Stimulated activated naive CD4-positive, alpha-beta T cell treated with Interleukin-2 at 50 U/mL for 16 hours (primary cell): ENCODE results near the gene HS2ST1.
"Not testable (repeated sequence)": the region's sequence is repeated elsewhere in the genome, so short reads cannot be mapped to it uniquely, and the experiment has no call there.

Source experiments
- DNase-seq: peaks from one replicate; lab custom pipeline; 2025; lab: John Stamatoyannopoulos, UW

The HS2ST1 gene

GRCh38 chr1:87023326-87023725, 108.9 kb downstream of the HS2ST1 start:
- no peak for DNase-seq

DNA sequence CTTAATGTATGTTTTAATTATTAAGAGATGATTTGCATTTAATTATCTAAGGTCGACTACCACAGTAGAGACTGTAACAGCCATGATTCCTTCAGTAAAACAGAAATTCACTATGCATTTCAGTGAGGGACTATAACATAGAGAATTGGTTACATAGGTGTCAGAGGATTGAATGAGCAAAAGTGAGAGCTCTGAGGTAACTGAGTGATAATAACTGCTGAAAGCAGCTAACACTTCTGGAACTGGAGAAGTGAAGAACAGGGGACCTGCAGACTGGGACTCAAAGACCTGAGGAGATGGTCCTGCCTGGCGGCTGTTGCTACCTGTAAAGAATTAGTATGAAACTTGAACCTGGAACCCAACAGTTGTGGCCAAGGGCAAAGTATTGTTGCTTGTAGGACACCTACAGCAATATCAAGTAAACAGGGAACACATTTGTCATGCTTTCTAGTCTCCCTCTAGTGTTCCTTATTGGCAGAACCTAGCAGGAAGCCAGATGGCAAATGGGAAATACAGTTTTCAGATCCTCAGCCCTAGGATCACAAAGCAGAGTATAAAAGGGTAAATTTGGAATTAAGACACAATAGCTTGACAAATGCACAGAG, 110.6 kb downstream of the HS2ST1 start:
- no peak for DNase-seq

DNA sequence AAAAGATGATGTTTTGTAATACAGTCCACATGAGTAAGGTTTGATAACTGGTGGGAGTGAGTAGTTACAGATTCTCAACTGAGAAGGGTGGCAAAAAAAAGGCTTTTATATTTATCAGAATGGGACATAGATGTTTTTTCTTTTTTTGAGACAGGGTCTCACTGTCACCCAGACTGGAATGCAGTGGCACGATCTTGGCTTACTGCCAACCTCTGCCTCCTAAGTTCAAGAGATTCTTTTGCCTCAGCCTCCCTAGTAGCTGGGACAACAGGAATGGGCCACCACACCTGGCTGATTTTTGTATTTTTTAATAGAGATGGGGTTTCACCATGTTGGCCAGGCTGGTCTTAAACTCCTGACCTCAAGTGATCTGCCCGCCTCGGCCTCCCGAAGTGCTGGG, 113.1 kb downstream of the HS2ST1 start:
- not testable (repeated sequence) for DNase-seq

DNA sequence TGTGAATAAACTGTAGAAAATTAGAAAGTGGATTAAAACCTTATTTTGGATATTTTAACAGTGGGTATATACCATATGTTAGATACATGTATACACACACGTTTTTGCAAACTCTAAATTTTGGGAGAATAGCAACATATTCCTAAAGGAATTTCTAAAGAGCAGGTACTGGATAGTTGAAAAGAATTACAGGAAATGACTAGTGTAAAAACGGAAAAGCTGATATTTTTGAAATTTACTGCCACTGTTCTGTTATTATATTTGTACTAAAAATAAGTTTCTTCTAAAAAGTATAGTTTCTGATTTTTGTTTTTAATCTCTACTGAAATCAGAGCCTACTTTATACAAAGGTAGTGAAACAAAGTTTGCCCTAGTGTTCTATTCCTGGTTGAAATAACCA, 114.1 kb downstream of the HS2ST1 start:
- no peak for DNase-seq

DNA sequence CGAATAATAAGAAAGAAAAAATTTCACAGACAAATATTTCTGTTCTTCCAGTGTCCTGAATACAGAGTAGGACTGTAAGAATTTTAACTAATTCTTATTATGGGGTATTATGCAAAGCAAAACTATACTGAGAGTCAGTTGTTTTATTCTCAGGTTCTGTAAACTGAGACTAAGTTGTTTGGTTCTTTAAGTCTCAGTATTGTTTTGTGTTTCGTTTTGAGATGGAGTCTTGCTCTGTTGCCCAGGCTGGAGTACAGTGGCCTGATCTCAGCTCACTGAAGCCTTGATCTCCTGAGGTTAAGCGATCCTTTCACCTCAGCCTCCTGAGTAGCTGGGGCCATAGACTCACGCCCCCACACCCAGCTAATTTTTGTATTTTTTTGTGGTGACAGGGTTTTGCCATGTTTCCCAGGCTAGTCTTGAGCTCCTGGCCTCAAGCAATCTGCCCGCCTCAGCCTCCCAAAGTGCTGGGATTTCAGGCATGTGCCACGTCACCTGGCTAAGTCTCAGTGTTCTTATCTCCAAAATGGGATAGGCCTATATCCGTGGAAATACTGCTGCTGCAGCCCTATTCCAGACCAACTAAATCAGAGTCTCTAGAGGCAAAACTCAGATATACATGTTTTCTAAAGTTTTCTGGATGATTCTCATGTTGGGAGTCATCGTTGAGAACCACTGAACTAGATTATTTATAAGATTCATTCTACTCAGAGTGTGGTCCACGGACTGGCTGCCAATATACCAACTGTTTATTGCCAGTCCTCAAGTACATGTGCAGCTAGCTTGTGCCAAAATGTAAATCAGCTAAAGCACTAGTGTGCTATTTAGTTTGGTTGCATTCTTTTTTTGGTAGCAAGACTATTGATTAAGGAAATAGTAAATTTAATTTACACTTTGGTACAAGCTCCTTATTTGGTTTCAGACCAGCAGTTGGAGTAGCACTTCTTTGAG, 116.6 kb downstream of the HS2ST1 start:
- DNase-seq, result no peak

DNA sequence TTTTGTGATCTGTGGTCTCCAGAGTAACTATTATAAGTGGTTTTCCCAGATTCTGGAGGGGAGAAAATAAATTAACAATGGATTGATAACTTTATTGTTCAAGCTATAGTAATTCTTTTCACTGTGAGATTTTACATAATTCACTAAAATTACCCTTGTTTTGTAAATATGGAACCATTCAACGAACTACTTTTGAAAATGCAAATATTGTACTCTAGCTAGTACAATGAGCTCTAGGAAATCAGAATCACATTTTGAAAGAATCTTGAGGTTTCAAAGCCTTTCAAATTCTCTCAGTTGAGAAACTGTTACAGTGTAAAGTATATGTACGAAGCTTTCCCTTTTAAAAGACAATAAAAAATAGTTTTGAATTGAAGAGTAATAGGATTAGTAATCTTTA, 119.9 kb downstream of the HS2ST1 start:
- DNase-seq, result no peak

- no peak for DNase-seq
Measured at GRCh38 chr1:87039096-87039495, 124.7 kb downstream of the HS2ST1 start.

GRCh38 chr1:87042111-87042811, 127.8 kb downstream of the HS2ST1 start:
- no peak for DNase-seq

GRCh38 chr1:87044424-87044823, 130.0 kb downstream of the HS2ST1 start:
- no peak for DNase-seq

DNA sequence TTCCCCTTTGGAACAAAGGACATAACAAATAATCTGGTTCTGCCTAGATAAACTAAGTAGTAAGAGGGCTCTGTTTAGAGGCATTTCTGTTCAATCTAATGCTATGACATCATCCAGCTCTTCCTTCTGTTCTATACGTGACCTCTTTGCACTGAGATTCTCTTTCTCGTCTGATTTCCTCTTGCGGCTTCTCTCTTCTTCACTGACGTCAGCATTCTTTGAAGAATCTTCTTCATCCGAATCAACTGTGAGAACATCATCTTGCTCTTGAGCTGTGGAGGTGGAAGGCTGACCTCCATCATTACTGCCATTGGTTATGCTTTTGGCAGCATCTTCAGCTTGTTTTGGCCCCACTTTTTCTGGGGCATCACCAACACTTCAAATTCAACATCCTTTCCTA, 130.4 kb downstream of the HS2ST1 start:
- no peak for DNase-seq

- DNase-seq, result peak; percentile 10
Measured at GRCh38 chr1:87045761-87046304, 131.4 kb downstream of the HS2ST1 start.

DNA sequence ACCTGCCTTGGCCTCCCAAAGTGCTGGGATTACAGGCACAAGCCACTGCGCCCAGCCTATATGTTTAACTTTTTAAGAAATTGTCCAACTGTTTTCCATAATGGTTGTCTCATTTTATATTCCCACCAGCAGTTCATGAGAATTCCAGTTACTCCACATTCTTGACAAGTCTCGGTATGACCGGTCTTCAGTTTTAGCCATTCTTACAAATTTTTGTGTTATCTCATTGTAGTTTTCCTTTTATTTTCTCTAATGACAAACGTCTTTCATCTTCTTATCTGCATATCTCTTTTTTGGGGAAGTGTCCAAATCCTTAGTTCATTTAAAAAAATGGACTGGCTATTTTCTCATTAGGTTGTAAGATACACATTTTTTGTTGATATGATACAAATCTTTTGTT, 132.5 kb downstream of the HS2ST1 start:
- no peak for DNase-seq

DNA sequence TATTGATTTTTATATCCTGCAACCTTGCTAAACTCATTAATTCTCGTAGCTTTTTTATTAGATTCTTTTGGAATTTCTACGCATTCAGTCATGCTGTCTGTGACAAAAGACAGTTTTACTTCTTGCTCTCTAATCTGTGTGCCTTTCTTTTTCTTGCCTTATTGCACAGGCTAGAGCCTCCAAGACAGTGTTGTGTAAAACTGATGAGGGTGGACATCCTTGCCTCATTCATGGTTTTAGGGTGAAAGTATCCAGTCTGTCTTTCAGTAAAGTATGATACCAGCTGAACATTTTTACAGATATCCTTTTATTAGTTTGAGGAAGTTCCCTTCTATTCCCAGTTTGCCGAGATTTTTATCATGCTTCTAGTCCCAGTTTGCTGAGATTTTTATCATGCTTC, 133.8 kb downstream of the HS2ST1 start:
- DNase-seq, result no peak

GRCh38 chr1:87051965-87052364, 137.5 kb downstream of the HS2ST1 start:
- DNase-seq, result no peak

DNA sequence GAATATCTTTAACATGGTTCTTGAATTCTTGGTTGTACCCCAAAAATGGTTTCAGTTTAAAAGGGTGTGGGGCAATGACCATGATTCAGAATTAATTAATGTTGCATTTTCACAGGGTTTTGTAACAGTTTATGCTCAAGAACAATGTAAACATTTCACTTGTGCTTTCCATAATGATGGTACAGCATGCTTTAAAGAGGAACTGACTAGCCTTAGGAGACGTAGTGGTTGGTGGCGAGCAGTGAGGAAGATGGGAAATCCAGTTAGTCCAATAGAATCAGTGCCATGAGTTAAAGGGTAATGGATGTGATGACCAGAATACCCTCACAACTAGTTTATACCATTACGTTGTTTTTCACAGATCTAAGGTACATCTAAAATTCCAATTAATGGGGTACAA, 138.0 kb downstream of the HS2ST1 start:
- no peak for DNase-seq

DNA sequence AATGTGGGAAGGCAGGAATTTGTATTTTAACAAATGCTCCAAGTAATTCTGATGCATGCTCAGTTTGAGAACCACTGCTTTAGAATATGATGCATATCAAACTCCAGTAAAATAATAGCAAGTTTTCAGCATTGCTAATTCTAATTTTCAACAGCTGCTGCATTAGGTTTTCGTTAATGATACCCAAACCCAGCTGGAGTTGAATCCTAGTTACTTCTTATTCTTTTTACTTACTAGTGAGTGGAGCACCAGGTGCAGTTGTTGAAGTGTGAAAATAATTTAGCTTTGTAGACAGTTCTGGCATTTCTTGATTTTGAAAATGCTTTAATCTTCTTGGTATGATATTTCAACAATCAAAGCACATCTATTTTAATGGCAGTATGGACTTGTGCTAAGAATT, 138.5 kb downstream of the HS2ST1 start:
- DNase-seq, result no peak

DNA sequence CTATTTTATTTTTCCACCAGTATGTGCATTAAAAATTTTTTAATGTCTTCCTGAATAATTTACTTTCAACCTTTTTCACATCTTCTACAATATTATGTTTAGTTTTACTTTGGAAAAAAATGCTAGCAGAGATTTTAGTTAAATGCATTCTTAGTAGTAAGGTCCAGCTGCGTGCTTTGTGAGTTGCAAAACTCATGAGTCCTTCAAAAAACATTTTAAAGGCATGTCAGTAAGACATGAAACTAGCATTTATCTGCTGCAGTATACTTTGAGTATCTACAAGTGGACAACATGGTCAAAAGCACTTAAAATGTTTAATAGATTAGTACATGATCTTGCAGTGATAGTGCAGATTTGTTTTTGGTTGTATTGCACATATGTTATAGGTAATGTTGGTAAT, 139.0 kb downstream of the HS2ST1 start:
- no peak for DNase-seq

- no peak for DNase-seq
Measured at GRCh38 chr1:87056974-87057373, 142.5 kb downstream of the HS2ST1 start.

DNA sequence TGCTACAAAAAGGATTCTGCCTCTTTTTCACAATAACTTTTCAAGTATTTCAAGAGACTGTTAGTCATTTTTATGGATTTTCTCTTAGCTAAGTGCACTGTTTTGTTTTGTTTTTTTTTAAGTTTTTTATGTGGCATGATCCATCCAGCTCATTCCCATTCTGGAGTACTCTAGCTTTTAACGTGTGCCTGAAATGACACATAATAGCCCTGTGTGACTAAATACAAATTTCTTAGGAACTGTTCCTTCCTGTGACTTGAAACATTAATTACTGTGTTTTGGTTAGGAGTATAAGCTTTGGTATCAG, 143.9 kb downstream of the HS2ST1 start:
- no peak for DNase-seq

DNA sequence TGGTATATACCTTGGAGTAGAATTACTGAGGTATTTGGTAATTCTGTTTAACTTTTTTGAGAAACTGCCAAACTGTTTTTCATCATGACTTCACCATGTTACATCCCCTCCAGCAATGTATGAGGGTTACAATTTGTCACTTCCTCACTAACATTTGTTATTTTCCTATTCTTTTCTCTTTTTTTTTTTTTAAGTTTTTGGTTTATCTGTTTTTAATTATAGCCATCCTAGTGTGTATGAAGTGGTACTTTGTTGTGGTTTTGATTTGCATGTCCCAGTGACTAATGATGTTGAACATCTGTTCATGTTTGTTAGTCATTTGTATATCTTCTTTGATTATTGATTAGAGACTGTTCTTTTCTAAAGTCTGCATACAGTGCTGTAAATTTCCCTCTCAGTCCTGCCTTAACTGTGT, 147.3 kb downstream of the HS2ST1 start:
- no peak for DNase-seq

- DNase-seq, result no peak
Measured at GRCh38 chr1:87062687-87063086, 148.3 kb downstream of the HS2ST1 start.

DNA sequence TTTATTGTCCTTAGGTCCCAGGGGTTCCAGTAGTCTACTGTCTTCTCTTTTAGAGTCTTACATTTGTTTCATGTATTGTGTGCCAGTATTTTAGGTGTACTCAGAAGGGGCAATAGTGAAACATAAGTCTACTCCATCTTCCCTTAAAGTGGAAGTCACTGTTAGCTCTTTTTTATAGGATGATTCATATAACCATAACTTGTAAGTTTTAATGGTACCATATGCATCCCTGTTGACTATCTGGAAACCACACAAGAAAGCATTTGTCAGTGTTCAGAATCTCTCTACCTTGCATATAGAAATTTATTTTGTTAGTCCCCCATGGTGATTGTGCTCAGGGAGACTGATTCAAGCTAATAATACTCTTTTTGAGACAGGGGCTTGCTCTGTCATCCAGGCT, 149.9 kb downstream of the HS2ST1 start:
- DNase-seq, result no peak

GRCh38 chr1:87064986-87065385, 150.6 kb downstream of the HS2ST1 start:
- DNase-seq, result no peak
